HEK293 (cell line): ENCODE data around the gene TADA2B.

Experiments used
- ZFP3 ChIP-seq: fragments of 450-650 bp; formaldehyde crosslinking; IDR thresholded peaks from 2 replicates; pipeline ENCODE4 v1.5.1; 2016; ENCODE audit warnings: low read depth, missing biosample characterization, missing genetic modification characterization
- ZFP37 ChIP-seq: fragments of 450-650 bp; formaldehyde crosslinking; IDR thresholded peaks from 2 replicates; pipeline ENCODE4 v1.5.1; 2016; ENCODE audit warnings: missing biosample characterization, missing genetic modification characterization
- TF ChIP-seq, protein P1 (sequence below): fragments of 450-650 bp; formaldehyde crosslinking; IDR thresholded peaks from 2 replicates; pipeline ENCODE4 v1.5.1; 2016; ENCODE audit warnings: missing biosample characterization, missing genetic modification characterization
- TF ChIP-seq, protein P2 (sequence below): fragments of 450-650 bp; formaldehyde crosslinking; optimal IDR thresholded peaks from 2 replicates; pipeline ENCODE3; 2016; ENCODE audit warnings: missing biosample characterization, mild to moderate bottlenecking, missing genetic modification characterization

DNA sequence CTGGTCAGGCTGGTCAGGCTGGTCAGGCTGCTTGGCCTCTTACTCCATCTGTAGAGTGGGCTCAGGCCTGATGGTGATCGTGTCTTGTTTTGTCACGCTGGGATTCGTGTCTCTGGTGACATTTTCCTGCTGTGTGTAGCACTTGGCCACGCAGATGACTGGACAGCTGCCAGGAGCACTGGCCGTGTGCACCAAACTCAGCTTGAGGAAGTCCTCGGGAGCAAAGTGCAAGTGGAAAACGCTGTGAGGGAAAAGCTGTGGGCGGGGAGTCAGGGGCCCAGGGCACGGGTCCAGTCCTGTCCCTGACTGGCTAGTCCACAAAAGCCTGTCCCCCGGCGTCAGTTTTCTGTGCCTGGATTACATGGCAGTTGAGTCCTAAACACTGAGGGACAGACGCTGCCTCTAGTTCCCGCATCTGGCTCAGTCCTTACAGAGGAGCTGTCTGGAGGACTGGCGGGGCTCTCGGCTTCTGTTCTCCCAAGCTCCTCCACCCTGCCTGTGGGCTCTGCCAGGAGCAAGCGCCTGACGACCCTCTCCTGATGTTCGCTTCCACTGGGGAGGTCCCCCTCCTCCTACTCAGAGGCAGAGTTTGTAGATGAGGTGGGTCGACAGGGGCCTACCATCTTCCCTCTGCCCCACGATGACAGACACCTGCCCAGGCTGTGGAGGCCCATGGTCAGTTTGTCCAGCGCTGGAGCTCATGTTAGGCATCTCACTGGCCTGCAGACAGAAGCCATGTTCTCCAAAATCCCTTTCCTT lies 60.6 kb downstream of the TADA2B start:
- TF ChIP-seq, protein P1, sequence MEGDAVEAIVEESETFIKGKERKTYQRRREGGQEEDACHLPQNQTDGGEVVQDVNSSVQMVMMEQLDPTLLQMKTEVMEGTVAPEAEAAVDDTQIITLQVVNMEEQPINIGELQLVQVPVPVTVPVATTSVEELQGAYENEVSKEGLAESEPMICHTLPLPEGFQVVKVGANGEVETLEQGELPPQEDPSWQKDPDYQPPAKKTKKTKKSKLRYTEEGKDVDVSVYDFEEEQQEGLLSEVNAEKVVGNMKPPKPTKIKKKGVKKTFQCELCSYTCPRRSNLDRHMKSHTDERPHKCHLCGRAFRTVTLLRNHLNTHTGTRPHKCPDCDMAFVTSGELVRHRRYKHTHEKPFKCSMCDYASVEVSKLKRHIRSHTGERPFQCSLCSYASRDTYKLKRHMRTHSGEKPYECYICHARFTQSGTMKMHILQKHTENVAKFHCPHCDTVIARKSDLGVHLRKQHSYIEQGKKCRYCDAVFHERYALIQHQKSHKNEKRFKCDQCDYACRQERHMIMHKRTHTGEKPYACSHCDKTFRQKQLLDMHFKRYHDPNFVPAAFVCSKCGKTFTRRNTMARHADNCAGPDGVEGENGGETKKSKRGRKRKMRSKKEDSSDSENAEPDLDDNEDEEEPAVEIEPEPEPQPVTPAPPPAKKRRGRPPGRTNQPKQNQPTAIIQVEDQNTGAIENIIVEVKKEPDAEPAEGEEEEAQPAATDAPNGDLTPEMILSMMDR (tag by site-specific recombination) = no peak
- no peak for TF ChIP-seq ZFP37 (tag by site-specific recombination)
- TF ChIP-seq, protein P2, sequence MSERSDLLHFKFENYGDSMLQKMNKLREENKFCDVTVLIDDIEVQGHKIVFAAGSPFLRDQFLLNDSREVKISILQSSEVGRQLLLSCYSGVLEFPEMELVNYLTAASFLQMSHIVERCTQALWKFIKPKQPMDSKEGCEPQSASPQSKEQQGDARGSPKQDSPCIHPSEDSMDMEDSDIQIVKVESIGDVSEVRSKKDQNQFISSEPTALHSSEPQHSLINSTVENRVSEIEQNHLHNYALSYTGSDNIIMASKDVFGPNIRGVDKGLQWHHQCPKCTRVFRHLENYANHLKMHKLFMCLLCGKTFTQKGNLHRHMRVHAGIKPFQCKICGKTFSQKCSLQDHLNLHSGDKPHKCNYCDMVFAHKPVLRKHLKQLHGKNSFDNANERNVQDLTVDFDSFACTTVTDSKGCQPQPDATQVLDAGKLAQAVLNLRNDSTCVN (tag by site-specific recombination) = no peak
- TF ChIP-seq ZFP3 (tag by site-specific recombination) = no peak
